HepG2 (cell line): ENCODE results near the gene OGFOD3. TPM values are rescaled to one million over a fixed set of nuclear protein-coding genes. Genes with fewer than 3 reads are reported as not detected.

ENCODE experiments used
- EP300 ChIP-seq, 3 experiments: sonication (generic) in 1 of 3; formaldehyde crosslinking in 1 of 3; IDR thresholded peaks; 2 replicates each; pipeline versions ENCODE4 v1.5.1 to v1.6.1; 2011 to 2020; ENCODE audit warnings: low read depth in 2 of 3, low read length in 2 of 3, borderline replicate concordance in 1 of 3, improper control_type of control experiment in 1 of 3, mild to moderate bottlenecking in 1 of 3, missing genetic modification reagents in 1 of 3, moderate library complexity in 1 of 3
- GATA4 ChIP-seq: sonication (generic); IDR thresholded peaks from 2 replicates; pipeline ENCODE4 v1.6.1; 2016; ENCODE audit warnings: antibody characterized with exemption, low read depth, borderline replicate concordance
- GATAD1 ChIP-seq: IDR thresholded peaks from 2 replicates; pipeline ENCODE4 v1.6.1; 2016; ENCODE audit warnings: missing genetic modification reagents, missing compliant biosample characterization
- GTF2F1 ChIP-seq: fragments of 150-350 bp; IDR thresholded peaks from 2 replicates; pipeline ENCODE4 v1.6.1; 2014; ENCODE audit warnings: low read length
- HOXA9 ChIP-seq: sonication (generic); formaldehyde crosslinking; IDR thresholded peaks from 2 replicates; pipeline ENCODE4 v1.8.1; 2022; ENCODE audit warnings: missing genetic modification reagents, mild to moderate bottlenecking, moderate library complexity, borderline replicate concordance
- MXD4 ChIP-seq: IDR thresholded peaks from 2 replicates; pipeline ENCODE4 v1.6.1; 2016; ENCODE audit warnings: mild to moderate bottlenecking, missing biosample characterization, missing genetic modification reagents
- NR1H2 ChIP-seq: sonication (generic); formaldehyde crosslinking; IDR thresholded peaks from 2 replicates; pipeline ENCODE4 v1.8.1; 2022; ENCODE audit warnings: low read depth, missing genetic modification reagents, borderline replicate concordance
- NR2F6 ChIP-seq, 2 experiments: IDR thresholded peaks; 2 replicates each; pipeline ENCODE4 v1.6.1; 2016; ENCODE audit warnings: antibody characterized with exemption in 1 of 2, mild to moderate bottlenecking in 1 of 2
- PAWR ChIP-seq: sonication (generic); formaldehyde crosslinking; IDR thresholded peaks from 2 replicates; pipeline ENCODE4 v1.4.0; 2020; ENCODE audit warnings: missing genetic modification reagents, mild to moderate bottlenecking, borderline replicate concordance
- PAX8 ChIP-seq: sonication (generic); formaldehyde crosslinking; IDR thresholded peaks from 2 replicates; pipeline ENCODE4 v1.8.0; 2022; ENCODE audit warnings: mild to moderate bottlenecking, missing genetic modification reagents, borderline replicate concordance
- RNF2 ChIP-seq: fragments of 450-650 bp; conservative IDR thresholded peaks from 2 replicates; pipeline ENCODE4 v1.6.1; 2016; ENCODE audit warnings: low read depth
- THAP11 ChIP-seq: IDR thresholded peaks from 2 replicates; pipeline ENCODE4 v1.6.1; 2016; ENCODE audit warnings: missing biosample characterization, missing genetic modification reagents
- YEATS2 ChIP-seq: sonication (generic); formaldehyde crosslinking; IDR thresholded peaks from 2 replicates; pipeline ENCODE4 v1.4.0; 2020; ENCODE audit warnings: missing genetic modification reagents, borderline replicate concordance
- ZMYM2 ChIP-seq: sonication (generic); formaldehyde crosslinking; IDR thresholded peaks from 2 replicates; pipeline ENCODE4 v1.8.0; 2022; ENCODE audit warnings: mild to moderate bottlenecking, missing genetic modification reagents
- ZNF329 ChIP-seq: sonication (generic); formaldehyde crosslinking; IDR thresholded peaks from 2 replicates; pipeline ENCODE4 v1.9.0; 2021; ENCODE audit warnings: low read depth, mild to moderate bottlenecking, missing genetic modification reagents
- ZNF331 ChIP-seq: sonication (generic); formaldehyde crosslinking; IDR thresholded peaks from 2 replicates; pipeline ENCODE4 v1.4.0; 2020; ENCODE audit warnings: missing genetic modification reagents
- ZNF775 ChIP-seq: sonication (generic); formaldehyde crosslinking; IDR thresholded peaks from 2 replicates; pipeline ENCODE4 v1.4.0; 2020; ENCODE audit warnings: missing genetic modification reagents, mild to moderate bottlenecking, moderate library complexity, borderline replicate concordance
- polyA plus RNA-seq, 8 experiments: library from polyadenylated mRNA; depleted of rRNA in 3 of 8; stranded (reverse) in 7 of 8; unstranded in 1 of 8; fragments of >200 nt; fragmentation: Illumina TruSeq in 4 of 8; extraction: Trizol in 4 of 8; gene quantifications; 2 replicates each; pipeline versions ENCODE4 v1.2.1 to v1.2.3, GENCODE V29; 2011 to 2016; ENCODE audit warnings: low read depth in 4 of 8, missing spikeins in 1 of 8, mixed read lengths in 1 of 8; ENCODE audit not compliant: insufficient read depth in 1 of 8
- total RNA-seq, 5 experiments: library from RNA; depleted of rRNA; stranded (reverse); fragments of >200 nt; fragmentation: Illumina TruSeq; extraction: Trizol; gene quantifications; 2 replicates each; pipeline ENCODE4 v1.2.3, GENCODE V29; 2016; ENCODE audit warnings: low read depth in 1 of 5
- TF ChIP-seq, protein P1 (sequence below): sonication (generic); formaldehyde crosslinking; IDR thresholded peaks from 2 replicates; pipeline ENCODE4 v1.4.0; 2020; ENCODE audit warnings: missing genetic modification reagents, borderline replicate concordance
- TF ChIP-seq, protein P2 (sequence below): IDR thresholded peaks from 2 replicates; pipeline ENCODE4 v1.6.1; 2016; ENCODE audit warnings: mild to moderate bottlenecking
- TF ChIP-seq, protein P3 (sequence below): sonication (generic); formaldehyde crosslinking; IDR thresholded peaks from 2 replicates; pipeline ENCODE4 v1.4.0; 2020; ENCODE audit warnings: missing genetic modification reagents
- TF ChIP-seq, protein P4 (sequence below): sonication (generic); formaldehyde crosslinking; IDR thresholded peaks from 2 replicates; pipeline ENCODE4 v1.5.0; 2020; ENCODE audit warnings: missing genetic modification reagents

Gene OGFOD3
- total and polyA plus RNA-seq, 2 of the 13 experiments (the other 11 are each of a cell fraction or from before 2014, with no cell fraction given): 40.0 to 42.1 TPM

DNA sequence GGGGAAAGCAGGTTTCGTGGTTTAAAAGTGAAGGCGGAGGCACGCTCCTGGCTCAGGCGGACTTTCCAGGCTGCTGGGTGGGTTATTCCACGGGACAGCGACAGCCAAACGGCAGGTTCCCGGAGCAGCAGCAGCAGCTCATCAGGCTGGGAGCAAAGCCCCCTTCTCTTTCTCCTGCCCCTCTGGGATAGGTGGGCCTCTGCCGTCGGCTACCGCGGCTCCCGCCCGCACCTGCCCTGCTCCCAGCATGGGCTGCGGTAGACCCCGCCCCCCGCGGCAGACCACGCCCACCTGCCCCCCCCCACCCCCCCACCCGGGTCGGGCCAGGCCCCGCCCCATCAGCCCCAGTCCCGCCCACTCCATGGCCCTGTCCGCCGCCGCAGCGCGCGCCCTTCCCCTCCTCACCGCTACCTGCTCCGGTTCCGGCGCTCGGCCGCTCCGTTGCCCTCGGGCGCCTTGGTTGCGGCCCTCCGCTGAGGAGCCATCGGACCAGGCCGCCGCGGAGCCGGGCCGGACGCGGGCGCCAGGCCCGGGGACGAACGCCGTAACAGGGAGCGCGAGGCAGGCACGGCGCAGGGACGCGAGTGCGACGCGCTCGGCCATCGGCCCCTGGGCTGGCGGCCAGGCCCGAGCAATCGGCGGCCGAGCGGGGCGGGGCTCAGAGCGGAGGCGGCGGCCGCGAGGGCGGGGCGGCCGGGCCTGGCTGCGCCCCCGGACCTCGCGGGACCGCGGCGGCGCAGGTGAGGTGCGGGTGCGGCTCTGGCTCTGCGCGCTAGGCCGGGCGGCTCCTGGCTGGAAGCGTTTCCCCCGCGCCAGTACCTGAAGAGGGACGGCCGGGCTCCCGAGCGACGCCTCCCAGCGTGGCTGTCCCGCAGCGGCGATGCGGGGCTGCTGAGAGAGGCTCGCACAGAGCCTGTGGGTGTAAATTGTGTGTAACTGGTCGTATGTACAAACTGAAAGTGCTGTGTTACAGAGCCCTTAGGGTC is at the start of gene OGFOD3, which contains the start of gene HEXD (continued):
- TF ChIP-seq, protein P1, sequence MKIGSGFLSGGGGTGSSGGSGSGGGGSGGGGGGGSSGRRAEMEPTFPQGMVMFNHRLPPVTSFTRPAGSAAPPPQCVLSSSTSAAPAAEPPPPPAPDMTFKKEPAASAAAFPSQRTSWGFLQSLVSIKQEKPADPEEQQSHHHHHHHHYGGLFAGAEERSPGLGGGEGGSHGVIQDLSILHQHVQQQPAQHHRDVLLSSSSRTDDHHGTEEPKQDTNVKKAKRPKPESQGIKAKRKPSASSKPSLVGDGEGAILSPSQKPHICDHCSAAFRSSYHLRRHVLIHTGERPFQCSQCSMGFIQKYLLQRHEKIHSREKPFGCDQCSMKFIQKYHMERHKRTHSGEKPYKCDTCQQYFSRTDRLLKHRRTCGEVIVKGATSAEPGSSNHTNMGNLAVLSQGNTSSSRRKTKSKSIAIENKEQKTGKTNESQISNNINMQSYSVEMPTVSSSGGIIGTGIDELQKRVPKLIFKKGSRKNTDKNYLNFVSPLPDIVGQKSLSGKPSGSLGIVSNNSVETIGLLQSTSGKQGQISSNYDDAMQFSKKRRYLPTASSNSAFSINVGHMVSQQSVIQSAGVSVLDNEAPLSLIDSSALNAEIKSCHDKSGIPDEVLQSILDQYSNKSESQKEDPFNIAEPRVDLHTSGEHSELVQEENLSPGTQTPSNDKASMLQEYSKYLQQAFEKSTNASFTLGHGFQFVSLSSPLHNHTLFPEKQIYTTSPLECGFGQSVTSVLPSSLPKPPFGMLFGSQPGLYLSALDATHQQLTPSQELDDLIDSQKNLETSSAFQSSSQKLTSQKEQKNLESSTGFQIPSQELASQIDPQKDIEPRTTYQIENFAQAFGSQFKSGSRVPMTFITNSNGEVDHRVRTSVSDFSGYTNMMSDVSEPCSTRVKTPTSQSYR: no peak
- TF ChIP-seq THAP11 (CRISPR knock-in tag): peak; percentile 89
- TF ChIP-seq GATAD1 (CRISPR knock-in tag): peak; percentile 85
- TF ChIP-seq YEATS2 (CRISPR knock-in tag): peak; percentile 43
- peak; percentile 89 for TF ChIP-seq MXD4 (CRISPR knock-in tag)
- TF ChIP-seq, protein P2, sequence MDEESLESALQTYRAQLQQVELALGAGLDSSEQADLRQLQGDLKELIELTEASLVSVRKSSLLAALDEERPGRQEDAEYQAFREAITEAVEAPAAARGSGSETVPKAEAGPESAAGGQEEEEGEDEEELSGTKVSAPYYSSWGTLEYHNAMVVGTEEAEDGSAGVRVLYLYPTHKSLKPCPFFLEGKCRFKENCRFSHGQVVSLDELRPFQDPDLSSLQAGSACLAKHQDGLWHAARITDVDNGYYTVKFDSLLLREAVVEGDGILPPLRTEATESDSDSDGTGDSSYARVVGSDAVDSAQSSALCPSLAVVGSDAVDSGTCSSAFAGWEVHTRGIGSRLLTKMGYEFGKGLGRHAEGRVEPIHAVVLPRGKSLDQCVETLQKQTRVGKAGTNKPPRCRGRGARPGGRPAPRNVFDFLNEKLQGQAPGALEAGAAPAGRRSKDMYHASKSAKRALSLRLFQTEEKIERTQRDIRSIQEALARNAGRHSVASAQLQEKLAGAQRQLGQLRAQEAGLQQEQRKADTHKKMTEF: peak; percentile 44
- TF ChIP-seq NR2F6 (IDR thresholded peaks at IDR 0.05): no peak
- TF ChIP-seq NR2F6 (CRISPR knock-in tag; IDR thresholded peaks at IDR 0.05): no peak
- TF ChIP-seq HOXA9: peak; percentile 82; the same call in 1 of the 2 replicates
- peak; percentile 85 for TF ChIP-seq ZNF331 (CRISPR knock-in tag)
- TF ChIP-seq, protein P3, sequence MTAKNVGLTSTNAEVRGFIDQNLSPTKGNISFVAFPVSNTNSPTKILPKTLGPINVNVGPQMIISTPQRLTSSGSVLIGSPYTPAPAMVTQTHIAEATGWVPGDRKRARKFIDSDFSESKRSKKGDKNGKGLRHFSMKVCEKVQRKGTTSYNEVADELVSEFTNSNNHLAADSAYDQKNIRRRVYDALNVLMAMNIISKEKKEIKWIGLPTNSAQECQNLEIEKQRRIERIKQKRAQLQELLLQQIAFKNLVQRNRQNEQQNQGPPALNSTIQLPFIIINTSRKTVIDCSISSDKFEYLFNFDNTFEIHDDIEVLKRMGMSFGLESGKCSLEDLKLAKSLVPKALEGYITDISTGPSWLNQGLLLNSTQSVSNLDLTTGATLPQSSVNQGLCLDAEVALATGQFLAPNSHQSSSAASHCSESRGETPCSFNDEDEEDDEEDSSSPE (CRISPR knock-in tag): peak; percentile 48; the same call in 1 of the 2 replicates
- no peak for TF ChIP-seq ZMYM2 (CRISPR knock-in tag)
- peak in 1 of 2 experiments; percentile 28; a peak in 1 of 4 replicates for TF ChIP-seq EP300 (IDR thresholded peaks at IDR 0.05; ENCODE audit: low read depth in 2 of 2, low read length in 2 of 2)
- TF ChIP-seq EP300 (CRISPR knock-in tag; IDR thresholded peaks at IDR 0.05; ENCODE audit: borderline replicate concordance): no peak
- no peak for TF ChIP-seq ZNF775
- TF ChIP-seq, protein P4, sequence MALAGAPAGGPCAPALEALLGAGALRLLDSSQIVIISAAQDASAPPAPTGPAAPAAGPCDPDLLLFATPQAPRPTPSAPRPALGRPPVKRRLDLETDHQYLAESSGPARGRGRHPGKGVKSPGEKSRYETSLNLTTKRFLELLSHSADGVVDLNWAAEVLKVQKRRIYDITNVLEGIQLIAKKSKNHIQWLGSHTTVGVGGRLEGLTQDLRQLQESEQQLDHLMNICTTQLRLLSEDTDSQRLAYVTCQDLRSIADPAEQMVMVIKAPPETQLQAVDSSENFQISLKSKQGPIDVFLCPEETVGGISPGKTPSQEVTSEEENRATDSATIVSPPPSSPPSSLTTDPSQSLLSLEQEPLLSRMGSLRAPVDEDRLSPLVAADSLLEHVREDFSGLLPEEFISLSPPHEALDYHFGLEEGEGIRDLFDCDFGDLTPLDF (CRISPR knock-in tag): no peak; the same call in 1 of the 2 replicates
- no peak for TF ChIP-seq GATA4
- TF ChIP-seq NR1H2: peak; percentile 71; the same call in 1 of the 2 replicates
- TF ChIP-seq PAX8 (CRISPR knock-in tag): 0 out of 2 replicates have a peak, but pooled peaks have one; percentile 41
- peak; percentile 91; the same call in 1 of the 2 replicates for TF ChIP-seq RNF2
- peak; percentile 42; the same call in 1 of the 2 replicates for TF ChIP-seq ZNF329 (CRISPR knock-in tag)
- no peak for TF ChIP-seq PAWR (CRISPR knock-in tag)
- no peak for TF ChIP-seq GTF2F1
